SH-SY5Y (cell line): Measurements from ENCODE around the gene OPA3.

ENCODE experiments used
- GATA2 ChIP-seq: IDR thresholded peaks from 2 replicates; pipeline ENCODE4 v1.6.1; 2011; ENCODE audit warnings: mild to moderate bottlenecking, low read depth, low read length
- GATA3 ChIP-seq: IDR thresholded peaks from 2 replicates; pipeline ENCODE4 v1.6.1; 2011; ENCODE audit warnings: low read depth, mild to moderate bottlenecking, low read length, moderate library complexity

DNA sequence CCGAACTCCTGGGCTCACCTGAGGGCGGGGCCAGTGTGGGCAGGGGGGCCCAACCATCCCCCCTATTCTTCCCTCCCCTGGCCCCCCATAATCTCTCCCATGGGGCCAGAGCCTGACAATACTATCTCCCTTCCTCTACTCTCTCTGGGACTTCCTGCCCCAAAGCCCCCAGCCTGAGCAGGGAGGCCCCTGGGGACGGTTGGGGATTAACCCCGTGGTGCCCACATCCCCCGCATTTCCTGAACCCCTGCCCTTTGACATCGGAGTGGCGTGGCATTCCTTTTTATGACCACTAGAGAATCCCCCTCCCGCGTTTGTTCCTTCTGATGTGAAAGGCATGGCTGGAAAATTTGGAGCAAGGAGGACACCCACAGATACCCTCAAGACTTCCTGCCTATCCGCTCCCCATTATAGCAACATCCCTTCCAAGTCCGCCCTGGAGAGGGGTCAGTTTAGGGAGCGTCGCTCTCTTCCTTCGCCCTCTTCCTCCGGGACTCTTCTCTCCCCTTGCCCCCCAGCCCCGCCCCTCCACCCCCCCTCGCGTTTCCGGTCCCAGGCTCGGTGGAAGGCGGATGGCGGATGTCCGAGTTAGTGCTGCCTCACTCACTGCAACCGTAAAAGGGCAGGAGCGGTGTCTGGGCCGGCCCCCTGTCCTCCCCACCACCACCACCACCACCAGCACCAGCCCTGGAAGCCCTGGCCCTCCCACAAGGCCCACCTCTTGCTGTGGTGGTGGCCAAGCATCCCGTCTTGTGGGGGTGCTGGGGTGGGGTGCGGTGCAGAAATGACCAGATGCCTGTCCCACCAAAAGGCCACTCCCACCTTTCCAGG is 75.5 kb downstream of the OPA3 start:
- TF ChIP-seq GATA2 (no peak), GATA3 (no peak)
